Measurements from ENCODE around the gene TRAF7.
"Not testable (repeated sequence)": the region's sequence is repeated elsewhere in the genome, so short reads cannot be mapped to it uniquely, and the experiment has no call there.

Gene TRAF7

DNA sequence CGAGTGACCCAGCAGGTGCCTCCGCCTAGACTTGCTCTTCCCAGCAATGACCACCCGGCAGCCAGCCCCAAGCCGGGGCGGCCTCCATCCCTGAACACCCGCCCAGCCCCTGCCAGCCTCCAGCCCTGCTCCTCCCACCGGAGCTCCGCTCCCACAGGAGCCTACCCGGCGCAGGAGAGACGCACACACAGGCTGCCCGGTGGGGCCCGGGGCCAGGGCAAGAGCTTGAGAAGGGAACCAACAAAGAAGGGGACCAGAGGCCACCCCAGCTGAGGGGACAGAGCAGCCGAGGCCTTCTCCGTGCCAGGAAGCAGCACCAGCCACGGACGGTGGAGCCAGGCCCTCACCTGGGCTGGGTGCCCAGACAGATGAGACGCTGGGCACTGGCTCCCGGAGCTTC, 33.7 kb upstream of the TRAF7 start:
- DNase-seq = no peak
- in situ Hi-C loops (cut with HindIII; ENCODE audit: low pct_ligation_motif_present, low sequenced_read_pairs) = no loop called here
- H3K27ac ChIP-seq = no peak overlapping the region
- no peak overlapping the region for H3K4me3 ChIP-seq (ENCODE audit: low read depth, low read length)
- H3K27me3 ChIP-seq (replicated peaks) = no peaks in the 10 kb centered on the region
- H3K36me3 ChIP-seq (replicated peaks) = peaks cover 2% of the 10 kb centered on the region
- TF ChIP-seq, protein P1, sequence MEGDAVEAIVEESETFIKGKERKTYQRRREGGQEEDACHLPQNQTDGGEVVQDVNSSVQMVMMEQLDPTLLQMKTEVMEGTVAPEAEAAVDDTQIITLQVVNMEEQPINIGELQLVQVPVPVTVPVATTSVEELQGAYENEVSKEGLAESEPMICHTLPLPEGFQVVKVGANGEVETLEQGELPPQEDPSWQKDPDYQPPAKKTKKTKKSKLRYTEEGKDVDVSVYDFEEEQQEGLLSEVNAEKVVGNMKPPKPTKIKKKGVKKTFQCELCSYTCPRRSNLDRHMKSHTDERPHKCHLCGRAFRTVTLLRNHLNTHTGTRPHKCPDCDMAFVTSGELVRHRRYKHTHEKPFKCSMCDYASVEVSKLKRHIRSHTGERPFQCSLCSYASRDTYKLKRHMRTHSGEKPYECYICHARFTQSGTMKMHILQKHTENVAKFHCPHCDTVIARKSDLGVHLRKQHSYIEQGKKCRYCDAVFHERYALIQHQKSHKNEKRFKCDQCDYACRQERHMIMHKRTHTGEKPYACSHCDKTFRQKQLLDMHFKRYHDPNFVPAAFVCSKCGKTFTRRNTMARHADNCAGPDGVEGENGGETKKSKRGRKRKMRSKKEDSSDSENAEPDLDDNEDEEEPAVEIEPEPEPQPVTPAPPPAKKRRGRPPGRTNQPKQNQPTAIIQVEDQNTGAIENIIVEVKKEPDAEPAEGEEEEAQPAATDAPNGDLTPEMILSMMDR (IDR thresholded peaks at IDR 0.05; ENCODE audit: low read depth, low read length, missing control alignments) = no peak

DNA sequence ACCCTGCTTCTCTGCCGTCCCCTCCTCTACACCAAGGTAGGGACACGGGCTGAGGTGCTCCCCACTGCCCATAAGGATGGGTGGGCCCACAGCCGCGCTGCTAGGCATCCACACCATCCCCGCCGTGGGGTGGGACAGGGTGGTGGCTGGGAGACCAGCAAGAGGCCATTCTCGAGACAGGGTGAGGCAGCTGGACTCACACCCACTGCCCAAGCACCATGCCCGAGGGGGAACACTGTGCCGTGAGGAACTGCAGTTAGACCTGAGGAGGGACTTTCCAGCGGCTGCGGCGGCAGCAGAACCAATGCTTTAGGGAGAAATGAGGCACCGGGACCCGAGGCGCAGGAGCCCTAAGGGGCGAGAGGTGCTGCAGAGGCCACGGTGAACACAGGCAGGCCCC, 33.2 kb upstream of the TRAF7 start:
- Histone ChIP-seq H3K36me3 (replicated peaks) (no peaks in the 10 kb centered on the region), H3K27ac (no peak overlapping the region), H3K4me3 (ENCODE audit: low read depth, low read length) (no peak overlapping the region), H3K27me3 (replicated peaks) (no peaks in the 10 kb centered on the region)
- DNase-seq = no peak
- TF ChIP-seq, protein P1 (IDR thresholded peaks at IDR 0.05; ENCODE audit: low read depth, low read length, missing control alignments) = no peak
- in situ Hi-C loops (cut with HindIII; ENCODE audit: low pct_ligation_motif_present, low sequenced_read_pairs) = no loop called here

- H3K4me3 ChIP-seq (ENCODE audit: low read depth, low read length); in situ Hi-C loops (cut with HindIII; ENCODE audit: low pct_ligation_motif_present, low sequenced_read_pairs); H3K36me3 ChIP-seq (replicated peaks); DNase-seq; H3K27ac ChIP-seq; H3K27me3 ChIP-seq (replicated peaks): not testable (repeated sequence)
Observed at GRCh38 chr16:2122934-2123683, 32.5 kb upstream of the TRAF7 start.

DNA sequence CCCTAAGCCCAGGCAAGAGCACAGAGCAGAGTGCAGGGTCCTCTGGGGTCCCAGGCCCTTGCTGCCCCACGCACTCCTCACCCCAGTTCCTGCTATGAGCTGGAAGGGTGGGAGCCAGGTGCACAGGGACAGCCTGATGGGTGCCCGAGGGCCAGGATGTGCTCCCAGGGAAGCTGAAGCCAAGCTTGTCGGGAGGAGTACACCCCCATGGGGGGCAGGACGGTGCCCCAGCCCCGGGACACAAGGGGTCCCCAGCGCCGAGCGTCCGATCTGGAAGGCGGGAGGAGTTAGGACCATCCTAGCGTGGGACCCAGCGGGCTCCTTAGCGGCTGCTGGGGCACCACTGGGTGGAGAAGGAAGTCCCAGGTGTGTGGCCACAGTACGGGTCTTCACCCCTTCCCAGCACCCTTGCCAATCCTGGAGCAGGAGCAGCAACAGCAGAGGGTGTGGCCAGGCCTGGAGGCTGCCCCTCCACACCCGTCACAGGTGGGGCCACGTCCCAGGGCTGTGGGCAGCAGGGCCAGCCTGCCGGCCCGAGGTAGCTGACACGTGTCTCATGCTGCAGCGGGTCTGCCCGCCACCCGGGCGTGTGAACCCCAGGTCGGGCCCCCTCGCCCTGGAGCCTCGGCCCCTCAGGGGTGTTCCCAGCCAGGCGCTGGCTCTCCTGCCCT, 31.7 kb upstream of the TRAF7 start:
- in situ Hi-C loops (cut with HindIII; ENCODE audit: low pct_ligation_motif_present, low sequenced_read_pairs); DNase-seq; H3K36me3 ChIP-seq (replicated peaks); H3K27me3 ChIP-seq (replicated peaks); H3K4me3 ChIP-seq (ENCODE audit: low read depth, low read length): not testable (repeated sequence)
- peak overlapping the region; percentile 79 for H3K27ac ChIP-seq

DNA sequence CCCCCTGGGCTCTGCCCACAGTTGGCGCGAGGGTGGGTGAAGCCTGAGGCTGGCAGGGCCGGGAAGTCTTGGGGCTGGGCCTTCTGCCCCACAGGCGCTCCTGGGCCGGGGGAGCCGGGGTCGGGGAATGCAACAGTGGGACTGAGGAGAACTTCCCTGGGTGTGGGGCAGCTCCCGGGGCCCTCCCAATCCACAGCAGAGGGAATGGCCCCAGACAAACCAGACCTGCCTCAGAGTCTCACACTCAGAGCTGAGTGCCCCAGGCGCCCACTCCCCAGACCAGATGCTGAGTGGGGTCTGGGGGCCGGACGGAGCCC, 31.2 kb upstream of the TRAF7 start:
- peak overlapping the region; percentile 79 for H3K27ac ChIP-seq
- DNase-seq; in situ Hi-C loops (cut with HindIII; ENCODE audit: low pct_ligation_motif_present, low sequenced_read_pairs); H3K27me3 ChIP-seq (replicated peaks); H3K36me3 ChIP-seq (replicated peaks); H3K4me3 ChIP-seq (ENCODE audit: low read depth, low read length): not testable (repeated sequence)

DNA sequence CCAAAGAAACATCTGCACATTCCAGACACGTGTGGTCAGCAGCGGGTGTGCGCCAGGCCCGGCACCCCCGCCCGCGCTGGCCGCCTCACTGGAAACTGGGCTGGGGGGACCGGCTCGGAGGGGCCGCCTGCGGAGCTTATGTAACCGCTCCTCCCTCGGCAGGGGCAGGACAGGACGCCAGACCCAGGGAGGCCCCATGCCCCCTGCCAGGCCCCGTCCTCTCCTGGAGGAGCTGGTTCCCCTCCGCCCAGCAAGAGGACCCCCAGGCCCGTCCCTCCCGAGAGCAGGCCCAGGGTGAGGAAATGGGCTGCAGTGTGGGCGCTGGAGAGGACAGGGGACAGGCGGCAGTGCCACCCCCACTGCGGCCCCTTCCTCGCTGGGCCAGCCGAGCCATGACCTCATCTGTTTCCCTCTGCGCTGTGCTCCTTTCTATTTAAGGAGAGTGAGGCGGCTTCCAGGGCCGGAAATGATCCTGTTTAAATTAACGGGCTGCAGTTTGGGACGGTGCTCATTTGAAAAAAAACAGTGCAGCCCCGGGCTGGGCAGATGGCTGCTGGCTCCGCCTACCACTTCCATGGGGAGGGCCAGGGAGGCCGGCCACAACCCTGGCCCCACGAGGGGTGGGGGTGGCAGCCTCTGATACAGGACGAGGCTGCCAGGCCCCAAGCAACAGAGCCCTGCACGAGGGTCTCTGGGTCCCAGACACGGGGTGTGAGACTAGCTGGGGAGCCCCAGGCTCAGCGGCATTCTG, 30.7 kb upstream of the TRAF7 start:
- Histone ChIP-seq H3K27ac (peak overlapping the region; percentile 79), H3K4me3 (ENCODE audit: low read depth, low read length) (peak overlapping the region; percentile 30)
- H3K36me3 ChIP-seq (replicated peaks); in situ Hi-C loops (cut with HindIII; ENCODE audit: low pct_ligation_motif_present, low sequenced_read_pairs); H3K27me3 ChIP-seq (replicated peaks): not testable (repeated sequence)
- peak; percentile 57 for DNase-seq

GRCh38 chr16:2125609-2126008, 30.0 kb upstream of the TRAF7 start:
- in situ Hi-C loops (cut with HindIII; ENCODE audit: low pct_ligation_motif_present, low sequenced_read_pairs); DNase-seq; H3K27me3 ChIP-seq (replicated peaks); H3K4me3 ChIP-seq (ENCODE audit: low read depth, low read length); H3K36me3 ChIP-seq (replicated peaks): not testable (repeated sequence)
- H3K27ac ChIP-seq = peak overlapping the region; percentile 79

GRCh38 chr16:2126161-2126743, 29.3 kb upstream of the TRAF7 start:
- H3K36me3 ChIP-seq (replicated peaks); in situ Hi-C loops (cut with HindIII; ENCODE audit: low pct_ligation_motif_present, low sequenced_read_pairs); H3K27ac ChIP-seq; H3K4me3 ChIP-seq (ENCODE audit: low read depth, low read length); DNase-seq; H3K27me3 ChIP-seq (replicated peaks): not testable (repeated sequence)

- H3K4me3 ChIP-seq (ENCODE audit: low read depth, low read length); H3K27me3 ChIP-seq (replicated peaks); in situ Hi-C loops (cut with HindIII; ENCODE audit: low pct_ligation_motif_present, low sequenced_read_pairs); H3K27ac ChIP-seq; H3K36me3 ChIP-seq (replicated peaks); DNase-seq: not testable (repeated sequence)
Observed at GRCh38 chr16:2126928-2127556, 28.5 kb upstream of the TRAF7 start.

DNA sequence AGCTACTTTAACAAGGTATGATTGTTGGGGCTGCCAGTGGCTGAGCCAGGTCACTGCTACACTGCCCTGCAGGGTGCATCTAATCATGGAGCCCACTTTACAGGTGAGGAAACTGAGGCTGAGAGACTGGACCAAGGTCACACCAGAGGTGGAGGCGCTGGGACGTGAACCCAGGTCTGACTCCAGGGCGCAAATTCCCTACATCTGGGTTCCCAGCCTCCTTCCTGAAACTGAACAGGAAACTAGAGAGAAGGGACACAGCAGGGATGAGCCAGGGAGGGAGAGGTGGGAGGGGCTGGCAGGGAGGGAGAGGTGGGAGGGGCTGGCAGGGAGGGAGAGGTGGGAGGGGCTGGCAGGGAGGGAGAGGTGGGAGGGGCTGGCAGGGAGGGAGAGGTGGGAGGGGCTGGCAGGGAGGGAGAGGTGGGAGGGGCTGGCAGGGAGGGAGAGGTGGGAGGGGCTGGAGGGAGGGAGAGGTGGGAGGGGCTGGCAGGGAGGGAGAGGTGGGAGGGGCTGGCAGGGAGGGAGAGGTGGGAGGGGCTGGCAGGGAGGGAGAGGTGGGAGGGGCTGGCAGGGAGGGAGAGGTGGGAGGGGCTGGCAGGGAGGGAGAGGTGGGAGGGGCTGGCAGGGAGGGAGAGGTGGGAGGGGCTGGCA, 27.8 kb upstream of the TRAF7 start:
- H3K4me3 ChIP-seq (ENCODE audit: low read depth, low read length); H3K27ac ChIP-seq; H3K27me3 ChIP-seq (replicated peaks); DNase-seq; H3K36me3 ChIP-seq (replicated peaks); in situ Hi-C loops (cut with HindIII; ENCODE audit: low pct_ligation_motif_present, low sequenced_read_pairs): not testable (repeated sequence)

- H3K27me3 ChIP-seq (replicated peaks); H3K27ac ChIP-seq; DNase-seq; in situ Hi-C loops (cut with HindIII; ENCODE audit: low pct_ligation_motif_present, low sequenced_read_pairs); H3K36me3 ChIP-seq (replicated peaks); H3K4me3 ChIP-seq (ENCODE audit: low read depth, low read length): not testable (repeated sequence)
Observed at GRCh38 chr16:2129251-2129650, 26.3 kb upstream of the TRAF7 start.
